HG02852 (cell line): ENCODE results near the gene WNK2.

Source experiments
- ATAC-seq: cut with Tn5 transposase; IDR thresholded peaks from one replicate; pipeline ENCODE4 v1.9.1; 2021; ENCODE audit warnings: mild to moderate bottlenecking, moderate library complexity; ENCODE audit not compliant: unreplicated experiment

WNK2 gene

GRCh38 chr9:93303258-93303771 is 119.4 kb downstream of the WNK2 start:
- no peak for ATAC-seq

GRCh38 chr9:93303806-93304573 is 120.1 kb downstream of the WNK2 start:
- ATAC-seq = no peak

GRCh38 chr9:93304574-93305496 is 120.9 kb downstream of the WNK2 start:
- no peak for ATAC-seq

GRCh38 chr9:93305497-93306020 is 121.6 kb downstream of the WNK2 start:
- no peak for ATAC-seq

- no peak for ATAC-seq
Observed at GRCh38 chr9:93306081-93306480, 122.1 kb downstream of the WNK2 start.

- ATAC-seq = no peak
Observed at GRCh38 chr9:93306579-93307091, 122.7 kb downstream of the WNK2 start.

- no peak for ATAC-seq
Observed at GRCh38 chr9:93307468-93308157, 123.7 kb downstream of the WNK2 start.

GRCh38 chr9:93308158-93308602 is 124.2 kb downstream of the WNK2 start:
- no peak for ATAC-seq

- ATAC-seq = no peak
Observed at GRCh38 chr9:93308676-93309075, 124.7 kb downstream of the WNK2 start.

GRCh38 chr9:93309889-93310425 is 126.0 kb downstream of the WNK2 start:
- no peak for ATAC-seq

- no peak for ATAC-seq
Observed at GRCh38 chr9:93315118-93315517, 131.2 kb downstream of the WNK2 start.

- ATAC-seq = no peak
Observed at GRCh38 chr9:93315960-93316359, 132.0 kb downstream of the WNK2 start.

- no peak for ATAC-seq
Observed at GRCh38 chr9:93316726-93317494, 133.0 kb downstream of the WNK2 start.

GRCh38 chr9:93317495-93318094 is 133.7 kb downstream of the WNK2 start:
- no peak for ATAC-seq

GRCh38 chr9:93318480-93318879 is 134.5 kb downstream of the WNK2 start:
- ATAC-seq = no peak

- no peak for ATAC-seq
Observed at GRCh38 chr9:93319301-93319991, 135.5 kb downstream of the WNK2 start.

- no peak for ATAC-seq
Observed at GRCh38 chr9:93319992-93320500, 136.1 kb downstream of the WNK2 start.

- no peak for ATAC-seq
Observed at GRCh38 chr9:93320591-93321219, 136.8 kb downstream of the WNK2 start.
